Measurements from ENCODE around the gene PRLR. TPM values are rescaled to one million over a fixed set of nuclear protein-coding genes. Genes with fewer than 3 reads are reported as not detected.

The PRLR gene
- total RNA-seq, 1 experiment from 2014 or later, result 2.5 TPM

- Histone ChIP-seq H2BK120ac (ENCODE audit: low read depth, low read length, poor library complexity, severe bottlenecking) (no peak overlapping the region), H2BK20ac (ENCODE audit: low read depth, low read length, poor library complexity, severe bottlenecking) (no peak overlapping the region), H3K27ac (ENCODE audit: insufficient read length, low read depth, low read length) (no peak overlapping the region), H4K5ac (ENCODE audit: insufficient read length, low read depth, low read length) (no peak overlapping the region), H2AFZ (ENCODE audit: low read length) (peak overlapping the region; percentile 97), H3K79me1 (ENCODE audit: insufficient read depth, low read depth, low read length, poor library complexity, severe bottlenecking) (no peaks in the 10 kb centered on the region), H3K23ac (ENCODE audit: insufficient read length, low read depth, low read length) (no peak overlapping the region), H3K9me3 (ENCODE audit: control insufficient read depth, low read depth, low read length) (no peaks in the 10 kb centered on the region), H2AK5ac (ENCODE audit: insufficient read length, low read length) (no peak overlapping the region), H2BK15ac (ENCODE audit: low read depth, low read length) (no peak overlapping the region), H2BK5ac (ENCODE audit: insufficient read length, low read length) (no peak overlapping the region), H4K8ac (replicated peaks; ENCODE audit: insufficient read length, low read depth, low read length) (no peak overlapping the region), H3K4me1 (ENCODE audit: insufficient read depth, low read length) (no peaks in the 10 kb centered on the region), H3K23me2 (ENCODE audit: insufficient read length, low read depth, low read length, poor library complexity, severe bottlenecking) (no peaks in the 10 kb centered on the region), H3K9ac (ENCODE audit: extremely low read depth, insufficient read length, low read length) (no peak overlapping the region), H4K91ac (ENCODE audit: insufficient read length, low read depth, low read length) (no peak overlapping the region), H3T11ph (ENCODE audit: low read length) (no peak overlapping the region), H3K18ac (ENCODE audit: insufficient read length, low read depth, low read length) (no peak overlapping the region), H3K4ac (ENCODE audit: low read depth, low read length) (no peak overlapping the region), H3K56ac (ENCODE audit: insufficient read length, low read depth, low read length) (no peak overlapping the region), H4K20me1 (ENCODE audit: control insufficient read depth, insufficient read depth, insufficient read length) (no peaks in the 10 kb centered on the region), H3K14ac (ENCODE audit: insufficient read depth, low read length) (no peak overlapping the region), H2BK12ac (ENCODE audit: insufficient read length, low read depth, low read length) (no peak overlapping the region), H3K4me2 (ENCODE audit: insufficient read depth, insufficient read length, low read length) (no peak overlapping the region), H3K79me2 (ENCODE audit: insufficient read depth, low read length) (no peaks in the 10 kb centered on the region), H3K27me3 (ENCODE audit: insufficient read depth, low read length) (no peaks in the 10 kb centered on the region)
- Mint-ChIP-seq H3K9me3 (no peaks in the 10 kb centered on the region; a peak in 1 of 5 replicates), H3K36me3 (ENCODE audit: insufficient read depth in 1 of 3, low read depth in 3 of 3) (no peaks in the 10 kb centered on the region), H3K27ac (no peak overlapping the region), H3K4me3 (no peak overlapping the region), H3K27me3 (ENCODE audit: low read depth) (no peaks in the 10 kb centered on the region), H3K4me1 (peaks cover 12 to 18% of the 10 kb centered on the region in 2 experiments)
- no CpG with 5 or more reads among the region's 7 CpGs for WGBS (ENCODE audit: extremely low coverage, insufficient read length, low lambda C conversion rate)
- DNase-seq, result peak; percentile 74
- TF ChIP-seq CTCF (conservative IDR thresholded peaks at IDR 0.05), result peak; percentile 74
These were observed 47.3 kb downstream of the PRLR start for GRCh38 chr5:35182910-35183535.
